EH (cell line): ENCODE data around the gene GALNT15.
A peak's percentile ranks its signal among the peaks of the same experiment; 100 is the strongest.

Source experiments
- DNase-seq: peaks from one replicate; pipeline ENCODE4 v3.0.0-alpha.2; 2015; ENCODE audit warnings: low read depth

The GALNT15 gene, protein sequence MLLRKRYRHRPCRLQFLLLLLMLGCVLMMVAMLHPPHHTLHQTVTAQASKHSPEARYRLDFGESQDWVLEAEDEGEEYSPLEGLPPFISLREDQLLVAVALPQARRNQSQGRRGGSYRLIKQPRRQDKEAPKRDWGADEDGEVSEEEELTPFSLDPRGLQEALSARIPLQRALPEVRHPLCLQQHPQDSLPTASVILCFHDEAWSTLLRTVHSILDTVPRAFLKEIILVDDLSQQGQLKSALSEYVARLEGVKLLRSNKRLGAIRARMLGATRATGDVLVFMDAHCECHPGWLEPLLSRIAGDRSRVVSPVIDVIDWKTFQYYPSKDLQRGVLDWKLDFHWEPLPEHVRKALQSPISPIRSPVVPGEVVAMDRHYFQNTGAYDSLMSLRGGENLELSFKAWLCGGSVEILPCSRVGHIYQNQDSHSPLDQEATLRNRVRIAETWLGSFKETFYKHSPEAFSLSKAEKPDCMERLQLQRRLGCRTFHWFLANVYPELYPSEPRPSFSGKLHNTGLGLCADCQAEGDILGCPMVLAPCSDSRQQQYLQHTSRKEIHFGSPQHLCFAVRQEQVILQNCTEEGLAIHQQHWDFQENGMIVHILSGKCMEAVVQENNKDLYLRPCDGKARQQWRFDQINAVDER

DNA sequence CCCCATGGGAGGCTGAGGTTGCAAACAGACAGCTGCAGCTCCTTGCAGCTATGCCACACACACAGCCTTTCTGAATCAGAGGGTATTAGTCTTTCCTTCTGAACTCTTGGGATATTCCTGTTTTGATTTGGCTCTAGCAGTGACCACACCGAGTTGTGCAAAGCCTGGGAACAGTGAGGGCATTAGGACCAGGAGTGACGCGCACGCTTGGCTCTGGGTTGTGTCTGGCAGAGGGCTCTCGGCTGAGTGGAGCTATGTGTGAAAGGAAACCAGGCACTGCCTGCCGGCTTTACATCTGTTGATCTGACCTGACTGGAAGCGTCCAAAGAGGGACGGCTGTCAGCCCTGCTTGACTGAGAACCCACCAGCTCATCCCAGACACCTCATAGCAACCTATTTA is at the start of gene GALNT15:
Gene GALNT15 (plus strand): TSS at position 292 of the 400 bp plus-strand sequence. CDS start 472 bp downstream, outside the sequence.
- peak; percentile 98 for DNase-seq

DNA sequence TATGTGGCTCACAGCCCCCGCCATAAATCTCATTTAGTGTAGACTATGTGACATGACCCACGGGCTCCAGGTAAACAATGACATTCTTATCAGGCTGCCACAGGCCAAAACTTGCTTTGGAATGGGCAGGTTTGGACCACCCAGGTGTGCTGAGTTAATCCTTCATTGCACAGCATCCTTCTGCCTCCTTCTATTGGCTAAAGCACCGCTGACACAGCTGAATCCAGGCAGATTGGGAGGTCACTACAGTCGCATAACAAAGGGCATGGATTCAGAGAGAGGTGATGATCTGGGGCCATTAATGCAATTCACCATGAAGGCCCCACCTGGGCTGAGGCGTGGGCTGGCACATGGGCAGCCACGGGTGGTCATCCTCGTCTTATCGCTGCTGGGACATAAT is 47.8 kb upstream of the GALNT15 start:
- DNase-seq, result no peak

DNA sequence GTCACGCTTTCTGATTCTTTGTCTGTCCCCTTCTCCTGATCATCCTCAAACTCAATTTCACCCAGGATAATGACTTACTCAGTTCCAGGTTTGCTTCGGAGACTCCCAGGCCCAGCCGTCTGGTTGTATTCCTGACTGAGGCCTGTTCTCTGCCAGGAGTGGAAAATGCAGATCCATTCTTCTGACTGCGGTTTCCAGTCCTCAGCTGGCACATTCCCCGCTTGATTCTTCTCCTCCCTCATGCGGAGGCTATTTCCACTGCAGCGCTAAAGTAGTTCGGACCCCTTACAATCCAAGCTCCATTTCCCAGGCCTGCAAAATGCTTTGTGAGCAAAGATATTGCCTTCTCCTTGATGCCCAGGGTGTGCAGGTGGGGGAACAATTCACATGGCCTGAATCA is 47.2 kb upstream of the GALNT15 start:
- DNase-seq, result no peak

DNA sequence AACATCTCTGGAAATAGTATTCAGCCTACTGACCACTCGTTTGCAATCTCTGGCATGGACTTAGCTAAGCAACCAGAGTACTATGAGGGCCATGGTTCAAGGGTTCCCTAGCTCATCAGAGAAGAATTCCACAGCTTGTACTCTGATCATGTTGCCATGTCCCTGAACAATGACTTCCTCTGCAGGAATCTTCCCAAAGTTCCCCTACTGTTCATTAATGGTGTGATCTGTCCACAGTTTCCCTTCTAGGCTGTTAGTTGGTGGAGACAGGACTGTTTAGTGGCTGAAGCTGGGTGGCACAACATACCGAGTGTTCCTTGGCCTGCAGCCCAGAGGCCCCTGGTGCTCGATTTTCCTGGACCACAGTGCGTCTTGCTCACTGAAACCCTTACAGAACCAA is 44.4 kb upstream of the GALNT15 start:
- peak; percentile 97 for DNase-seq

DNA sequence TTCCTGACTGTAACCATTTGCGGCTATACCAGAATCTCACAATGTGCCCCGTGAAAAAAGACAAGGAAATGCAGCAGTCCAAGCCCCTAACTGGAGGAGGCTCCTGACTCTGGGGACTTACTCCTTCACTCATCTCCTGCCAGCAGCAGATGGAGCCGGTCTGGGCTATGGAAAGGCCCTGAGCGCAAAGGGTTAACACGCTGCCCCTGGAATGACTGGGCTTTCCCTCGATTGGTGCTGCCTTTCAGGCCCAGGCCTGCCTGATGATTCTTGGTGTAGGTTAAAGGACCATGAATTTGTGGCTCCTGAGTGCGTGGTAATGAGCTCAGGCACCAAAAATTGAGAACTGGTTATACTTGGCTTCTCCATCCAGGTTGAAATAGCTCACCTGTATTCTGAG is 42.3 kb upstream of the GALNT15 start:
- DNase-seq, result no peak

DNA sequence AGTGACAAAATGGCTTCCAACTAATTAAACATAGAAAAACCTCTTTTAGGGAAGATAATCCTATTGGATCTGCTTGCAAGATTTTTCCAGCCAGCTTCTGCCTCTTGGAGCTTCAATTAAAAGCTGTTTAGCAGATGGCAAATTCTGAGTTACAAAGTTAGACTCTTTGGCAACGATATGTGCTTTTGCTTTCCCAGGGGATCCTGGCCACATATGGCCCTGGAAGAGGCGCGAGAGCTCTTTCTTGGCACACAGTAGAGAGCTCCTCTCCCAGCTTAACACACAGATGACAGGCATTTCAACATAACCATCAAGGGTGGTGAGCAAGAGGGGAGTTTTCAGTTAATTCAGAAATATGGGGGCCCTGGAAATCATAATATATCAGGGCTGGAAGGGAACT is 41.6 kb upstream of the GALNT15 start:
- DNase-seq, result peak; percentile 61

DNA sequence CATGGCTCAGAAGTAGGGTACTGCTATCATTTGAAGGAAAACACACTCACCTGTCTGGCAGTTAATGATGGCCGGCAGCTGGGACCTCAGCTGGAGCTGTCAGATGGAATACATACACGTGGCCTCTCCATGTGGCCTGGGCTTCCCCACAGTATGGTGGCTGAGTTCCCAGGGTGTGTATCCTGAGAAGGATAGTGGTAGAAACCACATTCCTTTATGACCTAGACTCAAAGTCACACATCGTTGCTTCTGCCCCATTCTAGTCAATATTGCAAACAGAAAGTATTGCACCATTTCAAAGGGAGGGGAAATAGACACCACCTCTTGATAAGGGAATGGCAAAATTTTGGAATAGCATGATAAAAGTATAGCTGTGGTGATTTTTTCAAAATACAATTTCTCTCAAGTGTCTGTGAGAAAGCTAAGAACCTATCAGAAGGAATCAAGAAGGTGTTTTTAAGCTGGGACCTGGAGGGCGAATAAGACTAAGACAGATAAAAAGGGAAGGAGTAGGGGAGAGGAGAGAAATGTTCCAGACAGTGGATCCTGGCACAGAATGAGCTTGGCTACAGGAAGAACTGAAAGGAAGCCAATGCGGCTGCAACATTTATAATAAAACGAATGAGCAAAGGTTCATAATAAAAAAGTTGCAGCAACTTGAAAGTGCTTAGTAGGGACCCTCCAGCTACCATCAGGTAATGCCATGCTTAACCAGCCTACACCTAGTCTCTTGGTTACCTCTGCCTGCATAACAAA is 40.1 kb upstream of the GALNT15 start:
- DNase-seq, result no peak

DNA sequence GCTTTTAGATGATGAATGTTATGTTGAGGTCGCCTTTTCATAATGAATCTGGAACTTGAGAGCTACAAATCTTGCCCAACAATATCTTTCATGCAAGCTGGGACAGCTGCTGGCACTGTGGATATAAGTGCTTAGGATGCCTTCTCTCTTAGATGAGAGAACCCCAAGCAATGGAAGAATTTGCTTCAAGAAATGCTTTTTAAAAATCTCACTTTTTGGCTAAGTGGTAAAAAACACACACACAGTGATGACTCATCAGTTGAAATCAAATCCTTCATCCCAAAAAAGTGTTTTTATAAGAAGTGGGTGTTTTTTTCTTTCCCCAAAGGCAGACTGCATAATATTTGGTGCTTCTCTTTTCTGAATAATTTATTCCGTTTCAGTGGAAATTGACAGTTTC is 38.4 kb upstream of the GALNT15 start:
- DNase-seq, result peak; percentile 84

DNA sequence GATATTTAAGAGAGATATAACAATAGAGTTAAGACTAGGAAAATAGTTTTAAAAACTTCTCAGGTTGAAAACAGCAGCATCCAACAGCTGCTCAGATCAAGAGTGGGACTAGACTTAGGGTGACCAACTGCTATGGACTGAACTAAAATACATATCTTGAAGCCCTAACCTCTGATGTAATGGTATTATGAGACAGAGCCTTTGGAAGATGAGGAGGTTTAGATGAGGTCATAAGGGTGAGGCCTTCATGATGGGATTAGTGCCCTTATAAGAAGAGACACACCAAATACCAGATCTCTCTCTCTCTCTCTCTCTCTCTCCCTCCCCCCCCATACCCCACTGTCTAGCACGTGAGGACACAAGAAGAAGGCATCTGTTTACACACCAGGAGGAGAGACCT is 37.4 kb upstream of the GALNT15 start:
- DNase-seq, result no peak

DNA sequence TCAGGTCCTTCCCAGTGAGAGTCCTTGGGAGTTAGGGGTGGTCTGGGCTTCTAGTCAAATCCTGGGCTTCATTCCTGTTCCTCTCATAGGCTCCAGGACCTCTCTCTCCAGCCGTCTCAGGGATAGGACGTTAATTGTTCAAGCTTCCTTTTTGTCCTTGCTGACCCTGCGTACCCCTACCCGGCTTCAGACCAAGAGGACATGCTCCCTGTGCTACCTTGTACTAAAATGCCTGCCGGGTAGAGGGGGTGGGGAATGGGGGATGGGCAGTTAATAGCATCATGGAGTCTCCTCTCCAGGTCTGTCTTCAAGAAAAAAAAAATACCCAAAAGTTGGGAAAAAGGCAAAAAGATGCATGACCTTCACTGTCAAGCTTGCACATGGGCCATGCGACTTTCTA is 36.5 kb upstream of the GALNT15 start:
- DNase-seq, result no peak

DNA sequence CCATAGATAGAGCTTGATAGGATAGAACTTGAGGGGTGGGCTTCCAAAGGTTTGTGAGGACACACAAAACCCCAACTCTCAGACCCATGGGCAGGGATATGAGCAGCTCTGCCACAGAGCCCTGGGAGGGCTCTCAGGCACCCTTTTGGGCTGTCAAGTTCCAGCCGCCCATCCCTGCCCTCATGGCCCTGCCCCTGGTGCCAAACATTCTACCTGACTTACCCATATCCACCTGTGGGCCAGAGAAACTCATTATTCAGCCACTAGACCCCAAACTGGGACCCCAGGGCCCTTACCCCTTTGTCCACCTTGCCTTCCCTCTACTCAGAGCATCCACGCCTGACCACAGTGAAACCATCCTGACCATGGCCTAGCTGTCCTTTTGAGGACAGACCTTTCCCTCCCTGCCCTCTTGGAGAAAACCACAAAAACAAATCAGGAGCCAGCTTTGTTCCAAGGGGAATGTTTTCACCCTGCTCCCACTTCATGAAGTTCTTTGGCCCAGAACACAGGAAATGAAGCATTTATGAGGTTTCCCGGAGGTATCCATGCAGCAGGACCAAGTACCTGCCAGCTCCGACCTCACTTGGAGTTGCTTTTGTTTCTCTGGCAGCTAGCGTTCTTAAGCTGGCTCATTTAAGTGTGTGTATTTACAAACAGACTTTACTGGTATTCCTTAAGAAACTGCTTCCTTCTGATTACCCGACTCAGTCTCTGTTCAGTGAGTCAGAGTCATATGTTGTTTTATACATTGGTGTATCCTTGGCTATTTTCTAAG is 34.2 kb upstream of the GALNT15 start:
- DNase-seq, result peak; percentile 78

DNA sequence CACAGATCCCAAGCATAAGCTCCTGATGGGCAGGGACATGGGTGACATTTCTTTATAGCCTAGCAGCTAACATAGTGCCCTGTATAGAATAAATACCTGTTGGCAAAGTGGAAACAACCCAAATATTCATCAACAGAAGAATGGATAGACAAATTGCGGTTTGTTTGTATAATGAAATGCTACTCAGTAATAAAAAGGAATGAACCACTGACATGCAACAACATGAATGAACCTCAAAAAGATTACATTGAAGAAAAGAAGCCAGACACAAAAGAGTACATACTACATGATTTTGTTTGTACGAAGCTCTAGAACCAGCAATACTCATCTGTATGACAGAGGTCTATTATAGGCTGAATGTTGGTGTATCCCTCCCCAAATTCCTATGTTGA is 33.6 kb upstream of the GALNT15 start:
- DNase-seq, result no peak

DNA sequence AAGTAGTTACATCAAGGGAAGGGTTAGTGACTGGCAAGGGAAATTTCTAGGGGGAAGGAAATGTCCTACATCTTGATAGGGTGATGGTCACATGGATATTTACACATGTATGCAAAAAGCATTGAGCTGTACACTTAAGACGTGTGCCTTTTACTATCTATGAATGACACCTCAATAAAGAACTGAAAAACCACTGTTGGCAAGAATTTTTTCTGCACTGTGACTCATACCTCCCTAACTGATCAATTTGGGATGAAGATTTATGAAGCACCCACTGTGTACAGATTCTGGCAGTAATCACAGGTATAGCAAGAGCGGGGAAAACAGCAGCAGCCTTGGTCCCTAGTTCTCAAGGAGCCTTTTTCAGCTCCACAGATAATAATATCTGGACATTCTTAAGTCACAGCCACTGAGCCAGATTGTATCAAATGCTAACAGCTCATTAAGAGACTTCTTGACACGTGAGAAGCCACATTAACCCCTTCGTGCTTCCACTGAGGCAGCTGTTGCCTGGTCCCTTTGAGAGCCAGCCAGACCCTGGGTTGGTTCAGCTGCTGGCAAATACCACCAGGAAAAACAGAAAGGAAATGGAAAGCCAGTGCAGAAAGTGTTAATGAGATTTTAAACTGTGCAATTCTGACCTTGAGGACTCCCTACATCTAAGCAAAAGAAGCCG is 32.0 kb upstream of the GALNT15 start:
- DNase-seq, result no peak

DNA sequence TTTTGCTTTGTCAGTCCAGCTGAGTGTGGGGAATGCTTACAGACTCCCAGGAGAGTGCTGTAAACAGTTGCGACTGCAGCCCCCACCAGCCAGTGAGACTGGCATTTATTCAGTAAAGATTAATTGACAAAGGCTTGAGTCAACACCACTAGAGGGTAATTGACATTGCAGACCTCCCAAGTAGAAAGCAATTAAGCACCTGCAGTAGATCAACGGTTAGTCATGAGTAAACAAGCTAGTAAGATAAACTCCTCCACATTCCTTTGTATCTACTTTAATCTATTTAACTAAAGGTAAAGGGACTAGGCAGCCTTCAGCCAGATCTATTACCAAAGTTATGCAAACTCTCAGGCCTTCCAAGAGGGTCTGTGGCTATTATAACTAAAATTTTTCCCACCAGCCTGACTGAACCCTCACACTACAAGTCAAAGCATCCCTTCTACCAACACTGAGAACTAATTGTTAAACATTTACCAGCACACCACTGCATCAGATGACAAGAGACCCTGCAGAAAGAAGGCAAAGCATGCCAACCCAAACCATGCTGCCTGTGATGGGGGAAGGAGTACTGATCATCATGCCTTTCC is 30.5 kb upstream of the GALNT15 start:
- no peak for DNase-seq

DNA sequence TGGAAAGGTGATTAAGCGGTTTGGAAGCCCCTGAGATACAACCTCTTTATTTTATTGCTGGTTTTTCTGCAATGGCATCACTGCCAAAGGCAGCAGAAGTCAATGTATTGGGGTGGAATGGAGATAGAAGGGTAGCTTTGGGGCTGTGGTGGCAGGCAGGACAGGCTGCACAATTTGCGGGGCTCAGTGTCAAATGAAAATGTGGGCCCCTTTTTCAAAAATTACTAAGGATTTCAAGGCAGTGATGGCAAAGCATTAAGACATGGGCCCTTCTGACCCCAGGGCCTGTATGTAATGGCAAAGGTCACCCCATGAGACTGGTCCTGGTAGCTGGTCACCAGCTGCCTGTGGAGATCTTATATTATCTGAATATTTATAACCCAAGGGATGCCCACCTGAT is 29.3 kb upstream of the GALNT15 start:
- DNase-seq, result no peak

DNA sequence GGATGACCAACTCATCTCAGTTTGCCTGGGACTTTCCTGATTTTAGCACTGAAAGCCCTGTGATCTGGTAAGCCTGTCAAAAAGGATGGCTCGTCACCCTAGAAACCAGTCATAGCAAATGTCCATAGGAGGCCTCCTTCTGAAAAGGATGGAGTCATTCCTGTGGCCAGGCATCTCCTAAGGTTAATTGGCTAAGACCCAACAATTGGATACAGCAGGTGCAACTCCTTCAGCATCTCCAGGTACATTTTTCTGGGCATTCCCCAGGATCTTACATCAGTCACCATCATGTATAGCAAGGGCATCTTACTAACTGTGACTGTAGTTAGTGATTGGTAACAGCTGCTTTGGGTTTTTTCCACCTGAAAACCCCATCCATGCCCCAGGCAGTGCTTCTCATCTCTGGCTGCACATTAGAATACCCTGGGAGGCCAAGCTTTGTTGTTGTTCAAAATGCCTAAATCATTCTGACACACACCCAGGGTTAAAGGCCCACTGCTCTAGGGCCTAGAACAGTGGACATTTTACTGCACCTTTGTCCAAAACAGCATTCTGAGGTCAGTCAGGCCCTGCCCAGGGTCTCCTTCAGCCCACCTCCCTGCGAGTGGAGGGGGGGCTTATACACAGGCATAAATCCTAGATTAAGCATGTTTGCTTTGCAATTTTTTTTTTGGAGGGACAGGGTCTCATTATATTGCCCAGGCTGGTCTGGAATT is 28.3 kb upstream of the GALNT15 start:
- no peak for DNase-seq

DNA sequence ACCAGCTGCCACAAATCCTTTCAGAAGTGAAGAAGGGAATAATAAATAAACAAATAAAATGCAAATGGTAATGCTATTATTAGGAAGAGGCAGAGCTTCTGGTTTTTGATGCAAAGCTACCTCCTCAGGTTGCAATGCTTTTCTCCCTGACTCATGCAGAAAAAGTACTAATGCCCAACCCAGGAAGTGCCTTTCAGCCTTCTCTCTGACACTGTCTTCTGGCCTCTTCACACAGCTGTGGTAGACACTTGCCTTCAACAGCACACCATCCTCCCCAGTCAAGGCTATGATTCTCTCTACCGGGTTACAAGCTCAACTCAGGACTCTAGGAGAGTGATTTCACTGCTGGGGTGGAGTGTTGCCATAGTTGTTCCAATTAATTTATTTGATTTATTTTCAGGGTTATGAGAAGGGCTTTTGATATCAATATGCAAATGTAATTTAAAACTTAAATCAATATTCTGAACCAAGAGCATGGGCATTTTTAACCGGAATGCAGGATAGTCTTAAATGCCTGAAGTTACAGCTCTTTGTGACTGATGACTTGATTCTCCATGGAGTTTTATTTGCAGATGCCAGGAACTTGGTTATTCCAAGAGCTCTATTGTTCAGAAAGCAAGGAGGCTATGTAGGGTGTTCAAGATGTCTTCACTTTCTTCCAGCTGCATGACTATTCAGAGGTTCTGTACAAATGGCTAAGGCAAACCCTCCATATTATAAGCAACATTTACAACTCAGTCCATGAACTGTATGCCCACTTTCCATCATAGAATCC is 27.1 kb upstream of the GALNT15 start:
- DNase-seq, result peak; percentile 73

DNA sequence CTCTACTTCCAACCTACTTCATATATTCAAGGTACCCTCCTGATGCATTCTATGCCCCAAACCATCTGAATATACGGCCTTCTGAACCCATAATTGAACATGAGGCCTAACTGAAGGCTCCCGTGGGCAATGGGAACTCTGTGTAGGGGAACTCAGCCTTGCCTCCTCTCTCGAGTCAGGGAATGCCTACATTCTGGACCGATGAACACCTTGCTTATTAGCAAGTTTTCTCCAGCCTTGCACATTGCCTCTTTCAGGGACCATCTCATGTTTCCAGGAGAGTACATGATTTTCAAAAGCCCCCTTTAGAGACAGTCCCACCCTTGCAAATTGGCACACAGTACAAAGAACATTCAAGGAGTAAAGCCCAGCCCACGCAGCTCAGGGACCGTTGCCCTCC is 26.3 kb upstream of the GALNT15 start:
- DNase-seq, result no peak

DNA sequence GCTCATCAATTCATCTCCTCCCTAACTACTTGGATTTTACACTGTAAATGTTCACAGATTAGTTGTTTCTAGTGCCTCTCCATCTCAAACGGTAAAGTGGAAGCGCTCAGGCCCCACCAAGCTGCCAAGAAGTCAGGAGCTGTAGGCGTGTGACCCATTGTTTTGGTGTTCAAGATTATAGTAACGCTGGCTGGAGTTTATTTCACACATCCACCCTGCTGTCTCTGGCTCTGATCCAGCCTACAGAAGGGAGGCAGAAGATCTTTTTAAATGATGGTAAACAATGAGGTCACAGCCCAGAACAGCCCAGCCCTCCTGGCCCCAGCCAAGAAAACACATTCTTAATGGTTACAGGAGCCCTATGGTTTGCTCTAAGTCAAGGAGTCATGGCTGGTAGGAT is 25.7 kb upstream of the GALNT15 start:
- peak; percentile 90 for DNase-seq

DNA sequence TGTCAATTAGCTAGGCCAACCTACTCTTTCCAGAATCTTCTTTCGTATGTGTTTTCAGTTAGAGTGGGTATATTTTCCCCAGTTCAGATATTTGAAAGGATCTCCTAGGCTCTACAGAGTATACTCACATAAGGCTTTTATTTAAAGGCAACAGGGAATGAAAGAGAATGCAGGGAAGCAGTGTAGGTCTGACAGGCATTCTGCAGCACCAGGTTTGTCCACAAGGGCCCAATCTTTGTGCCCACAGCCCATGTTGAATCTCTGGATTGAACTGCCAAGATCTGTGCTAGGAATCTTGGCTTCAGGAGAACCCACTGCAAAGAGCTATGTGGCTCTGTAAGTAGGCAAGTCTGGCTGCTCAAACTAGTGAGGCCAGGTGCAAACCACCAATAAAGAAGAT is 24.2 kb upstream of the GALNT15 start:
- no peak for DNase-seq
